HepG2 (cell line): ENCODE results near the gene NDRG3.

ENCODE experiments used
- CTCF ChIP-seq: sonication (generic); formaldehyde crosslinking; IDR thresholded peaks from 2 replicates; pipeline ENCODE4 v1.5.0; 2020; ENCODE audit warnings: mild to moderate bottlenecking, missing genetic modification reagents, moderate library complexity
- POLR2AphosphoS5 ChIP-seq: IDR thresholded peaks from 2 replicates; pipeline ENCODE4 v1.6.1; 2012; ENCODE audit warnings: low read depth, low read length

- TF ChIP-seq CTCF (CRISPR knock-in tag) (no peak), POLR2AphosphoS5 (no peak)
Measured at GRCh38 chr20:36700438-36700837, 45.5 kb downstream of the NDRG3 start.
